T-helper 1 cell treated with Interleukin-12 subunit alpha and Interleukin-12 subunit beta and Interleukin-4 antibody, amounts not matched to agents 30 μg/mL and 1 μg/mL, for 36 hours (primary cell): ENCODE measurements around the gene DDX42.
"Not testable (repeated sequence)": the region's sequence is repeated elsewhere in the genome, so short reads cannot be mapped to it uniquely, and the experiment has no call there.

Experiments
- H3K27ac Mint-ChIP-seq: one replicate; pipeline ENCODE4 v1.8.0; 2021; ENCODE audit warnings: mild to moderate bottlenecking, mixed read lengths
- H3K27me3 Mint-ChIP-seq: one replicate; pipeline ENCODE4 v1.8.0; 2021; ENCODE audit warnings: low read depth, mixed read lengths
- H3K36me3 Mint-ChIP-seq: one replicate; pipeline ENCODE4 v1.8.0; 2021; ENCODE audit warnings: low read depth, mixed read lengths
- H3K4me1 Mint-ChIP-seq: one replicate; pipeline ENCODE4 v1.8.0; 2021; ENCODE audit warnings: low read depth, mixed read lengths
- H3K4me3 Mint-ChIP-seq: one replicate; pipeline ENCODE4 v1.8.0; 2021; ENCODE audit warnings: mild to moderate bottlenecking, moderate library complexity, mixed read lengths
- H3K9me3 Mint-ChIP-seq: one replicate; pipeline ENCODE4 v1.8.0; 2021; ENCODE audit warnings: mixed read lengths

DDX42 gene

DNA sequence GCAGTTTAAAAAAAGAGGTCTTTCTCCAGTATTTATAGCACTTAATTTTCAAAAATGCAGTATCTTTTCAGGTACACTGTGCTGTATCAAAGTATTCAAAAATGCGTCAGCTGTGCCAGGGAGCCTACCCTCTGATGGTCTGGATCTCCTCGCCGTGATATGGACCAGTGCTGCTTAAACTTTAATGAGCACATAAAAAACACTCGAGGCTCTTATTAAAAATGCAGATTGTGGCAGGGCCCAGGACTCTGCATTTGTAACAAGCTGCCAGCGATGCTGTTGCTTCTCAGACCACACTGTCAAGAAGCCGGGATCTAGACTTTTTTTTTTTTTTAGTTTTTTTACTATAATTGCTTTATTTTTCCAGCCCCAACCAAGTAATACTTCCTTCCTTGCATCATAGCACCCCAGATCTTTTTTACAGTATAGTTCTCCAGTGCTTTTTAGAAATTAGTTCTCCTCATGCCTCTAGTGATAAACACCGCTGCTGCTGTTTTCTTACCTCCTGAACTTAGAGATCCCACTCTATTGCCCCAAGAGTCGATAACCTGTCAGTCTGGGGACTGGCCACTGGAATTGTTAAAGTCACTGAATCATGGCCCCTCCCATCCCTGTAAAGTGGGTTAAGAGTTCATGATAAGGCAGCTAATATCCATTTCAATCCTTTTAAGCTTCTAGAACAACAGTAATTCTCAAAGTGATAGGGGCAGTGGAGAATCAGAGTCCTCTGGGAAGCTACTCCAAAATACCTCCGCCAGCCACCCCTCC is 70.1 kb downstream of the DDX42 start:
- Mint-ChIP-seq H3K4me1 (peaks cover 34% of the 10 kb centered on the region), H3K9me3 (peaks cover 7% of the 10 kb centered on the region), H3K36me3 (peaks cover 6% of the 10 kb centered on the region), H3K4me3 (peak overlapping the region; percentile 82), H3K27ac (peak overlapping the region; percentile 91), H3K27me3 (no peaks in the 10 kb centered on the region)

DNA sequence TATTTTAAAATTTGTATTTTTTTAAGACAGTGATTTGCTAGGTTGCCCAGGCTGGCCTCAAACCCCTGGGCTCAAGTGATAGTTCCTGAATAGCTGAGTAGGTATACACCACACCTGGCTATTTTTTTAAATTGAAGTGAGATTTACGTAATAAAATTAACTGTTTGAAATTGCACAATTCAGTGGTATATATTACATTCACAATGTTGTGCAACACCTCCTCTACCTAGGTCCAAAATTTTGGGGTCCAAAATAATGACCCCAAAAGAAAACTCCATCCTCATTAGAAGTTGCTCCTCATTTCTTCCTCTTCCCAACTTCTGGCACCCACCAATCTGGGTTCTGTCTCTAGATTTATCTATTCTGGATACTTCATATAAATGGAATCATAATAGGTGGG is 71.5 kb downstream of the DDX42 start:
- H3K9me3 Mint-ChIP-seq, result peaks cover 7% of the 10 kb centered on the region
- peaks cover 6% of the 10 kb centered on the region for H3K27me3 Mint-ChIP-seq
- H3K4me1 Mint-ChIP-seq, result peaks cover 33% of the 10 kb centered on the region
- H3K36me3 Mint-ChIP-seq, result peaks cover 9% of the 10 kb centered on the region
- H3K27ac Mint-ChIP-seq, result no peak overlapping the region
- no peak overlapping the region for H3K4me3 Mint-ChIP-seq

DNA sequence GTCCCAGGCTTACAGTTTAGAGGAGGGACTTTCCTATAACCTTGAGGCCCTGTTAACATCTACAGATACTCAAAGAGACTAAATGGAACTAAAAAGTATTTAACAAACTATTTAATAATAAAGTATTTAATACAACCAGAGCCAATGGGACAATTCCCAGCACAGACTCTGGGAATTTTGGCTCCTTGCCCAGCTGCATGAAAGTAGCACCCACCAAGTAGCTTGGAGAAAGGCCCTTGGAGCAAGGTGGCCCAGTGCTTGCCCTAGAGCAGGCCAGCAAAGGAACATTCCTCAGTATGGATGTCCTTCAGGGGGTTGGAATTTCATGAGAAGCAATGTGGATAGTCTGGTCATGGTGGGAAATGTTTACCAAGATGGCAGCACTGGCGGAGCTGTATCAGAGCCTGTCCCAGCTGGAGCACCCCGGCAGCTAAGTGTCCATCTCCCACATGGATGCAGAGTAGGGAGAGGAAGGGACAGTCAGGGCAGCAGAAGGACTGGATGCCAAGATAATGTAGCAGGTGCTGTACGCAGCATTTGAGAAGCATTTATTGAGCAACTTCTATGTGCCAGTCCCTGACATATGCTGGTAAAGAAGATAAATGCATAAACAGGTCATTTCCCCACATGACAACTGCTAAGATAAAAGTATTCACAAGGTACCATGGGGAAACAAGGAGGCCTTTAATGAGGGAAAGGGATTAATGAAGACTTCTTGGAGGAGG is 73.7 kb downstream of the DDX42 start:
- H3K27me3 Mint-ChIP-seq, result peaks cover 21% of the 10 kb centered on the region
- H3K4me3 Mint-ChIP-seq, result peak overlapping the region; percentile 50
- H3K4me1 Mint-ChIP-seq, result peaks cover 22% of the 10 kb centered on the region
- H3K27ac Mint-ChIP-seq, result peak overlapping the region; percentile 62
- H3K9me3 Mint-ChIP-seq, result peaks cover 7% of the 10 kb centered on the region
- peaks cover 9% of the 10 kb centered on the region for H3K36me3 Mint-ChIP-seq

- peaks cover 24% of the 10 kb centered on the region for H3K27me3 Mint-ChIP-seq
- H3K36me3 Mint-ChIP-seq, result peaks cover 9% of the 10 kb centered on the region
- peak overlapping the region; percentile 96 for H3K27ac Mint-ChIP-seq
- H3K4me1 Mint-ChIP-seq, result peaks cover 21% of the 10 kb centered on the region
- H3K4me3 Mint-ChIP-seq, result peak overlapping the region; percentile 81
- H3K9me3 Mint-ChIP-seq, result peaks cover 7% of the 10 kb centered on the region
Observed at GRCh38 chr17:63848834-63849689, 75.1 kb downstream of the DDX42 start.

DNA sequence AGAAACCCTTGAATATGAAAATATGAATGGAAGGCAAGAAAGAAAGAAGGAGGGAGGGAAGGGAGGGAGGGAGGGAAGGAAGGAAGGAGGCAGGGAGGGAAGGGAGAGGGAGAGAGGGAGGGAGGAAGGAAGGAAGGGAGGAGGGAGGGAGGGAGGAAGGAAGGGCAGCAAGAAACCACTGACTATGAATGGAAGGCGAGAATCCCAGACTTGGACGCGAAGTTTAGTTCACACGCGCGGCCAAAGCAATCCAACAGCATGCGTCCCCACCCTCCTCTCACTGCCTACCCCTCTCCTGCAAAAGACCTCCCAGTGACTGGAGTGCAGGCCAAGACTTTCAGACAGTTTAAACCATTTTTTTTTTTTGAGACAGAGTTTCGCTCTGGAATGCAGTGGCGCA is 76.4 kb downstream of the DDX42 start:
- Mint-ChIP-seq H3K27ac (no peak overlapping the region), H3K4me1 (peaks cover 19% of the 10 kb centered on the region), H3K27me3 (peaks cover 38% of the 10 kb centered on the region), H3K4me3 (no peak overlapping the region), H3K36me3 (peaks cover 9% of the 10 kb centered on the region), H3K9me3 (peaks cover 7% of the 10 kb centered on the region)

DNA sequence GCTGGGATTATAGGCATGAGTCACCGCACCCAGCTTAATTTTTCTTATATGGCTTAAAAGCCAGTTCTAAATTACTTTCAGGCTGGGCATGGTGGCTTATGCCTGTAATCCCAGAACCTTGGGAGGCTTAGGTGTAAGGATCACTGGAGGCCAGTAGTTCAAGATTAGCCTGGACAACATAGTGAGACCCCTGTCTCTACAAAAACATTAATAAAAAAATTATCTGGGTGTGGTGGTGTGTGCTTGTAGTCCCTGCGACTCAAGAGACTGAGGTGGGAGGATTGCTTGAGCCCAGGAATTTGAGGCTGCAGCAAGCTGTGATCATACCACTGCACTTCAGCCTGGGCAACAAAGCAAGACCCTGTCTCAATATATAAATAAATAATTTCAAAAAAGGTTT is 79.3 kb downstream of the DDX42 start:
- Mint-ChIP-seq H3K36me3 (peaks cover 5% of the 10 kb centered on the region), H3K4me1 (peaks cover 11% of the 10 kb centered on the region), H3K27me3 (peaks cover 45% of the 10 kb centered on the region), H3K4me3 (no peak overlapping the region), H3K27ac (no peak overlapping the region), H3K9me3 (peaks cover under 1% of the 10 kb centered on the region)

DNA sequence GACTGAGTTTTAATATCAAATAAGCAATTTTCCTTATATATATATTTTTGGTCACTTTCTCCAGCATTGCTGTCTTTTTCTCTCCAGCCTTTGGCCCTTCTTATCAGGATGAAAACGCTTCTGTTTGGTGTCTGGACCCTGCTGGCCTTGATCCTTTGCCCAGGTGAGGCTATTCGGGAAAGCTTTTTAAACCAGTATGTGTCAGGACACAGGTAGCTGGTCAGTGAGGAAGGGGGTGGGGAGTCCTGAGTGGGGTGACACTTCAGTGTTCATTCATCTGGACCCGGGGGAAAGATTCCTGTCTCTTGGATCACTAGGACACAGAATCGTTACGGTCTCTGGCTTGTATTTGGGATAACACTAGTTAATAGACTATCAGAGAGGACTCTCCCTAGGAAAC is 80.7 kb downstream of the DDX42 start:
- Mint-ChIP-seq H3K9me3 (no peaks in the 10 kb centered on the region), H3K27ac (no peak overlapping the region), H3K36me3 (no peaks in the 10 kb centered on the region), H3K4me1 (peaks cover 2% of the 10 kb centered on the region), H3K27me3 (peaks cover 50% of the 10 kb centered on the region), H3K4me3 (no peak overlapping the region)

DNA sequence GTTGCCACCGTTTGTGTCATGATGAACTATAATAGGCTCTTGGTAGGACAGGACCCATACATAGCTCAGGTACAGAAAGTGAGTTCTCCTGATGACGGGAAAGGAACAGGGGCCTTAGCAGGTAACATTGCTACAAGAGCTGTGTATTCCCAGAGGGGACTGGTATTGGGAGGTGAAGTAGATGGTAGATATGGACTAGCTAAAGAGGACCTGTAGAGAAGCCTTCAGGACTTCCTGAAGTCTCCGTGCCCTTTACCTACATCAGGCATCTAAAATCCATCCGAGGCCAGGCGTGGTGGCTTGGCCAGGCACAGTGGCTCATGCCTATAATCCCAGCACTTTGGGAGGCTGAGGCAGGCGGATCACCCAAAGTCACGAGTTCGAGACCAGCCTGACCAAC is 81.2 kb downstream of the DDX42 start:
- H3K36me3 Mint-ChIP-seq, result no peaks in the 10 kb centered on the region
- H3K27me3 Mint-ChIP-seq, result peaks cover 52% of the 10 kb centered on the region
- no peaks in the 10 kb centered on the region for H3K4me1 Mint-ChIP-seq
- no peaks in the 10 kb centered on the region for H3K9me3 Mint-ChIP-seq
- H3K4me3 Mint-ChIP-seq, result no peak overlapping the region
- no peak overlapping the region for H3K27ac Mint-ChIP-seq

DNA sequence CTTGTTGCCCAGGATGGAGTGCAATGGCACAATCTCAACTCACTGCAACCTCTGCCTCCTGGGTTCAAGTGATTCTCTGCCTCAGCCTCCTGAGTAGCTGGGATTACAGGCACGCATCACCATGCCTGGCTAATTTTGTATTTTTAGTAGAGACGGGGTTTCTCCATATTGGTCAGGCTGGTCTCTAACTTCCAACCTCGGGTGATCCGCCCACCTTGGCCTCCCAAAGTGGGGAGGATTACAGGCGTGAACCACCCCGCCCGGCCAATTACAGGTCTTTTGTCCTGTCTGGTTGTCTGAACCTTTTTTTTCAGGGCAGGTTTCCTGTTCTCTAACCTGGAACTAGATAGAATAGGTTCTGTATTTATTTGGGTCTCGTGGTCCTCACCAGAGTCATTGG is 82.5 kb downstream of the DDX42 start:
- peaks cover 51% of the 10 kb centered on the region for H3K27me3 Mint-ChIP-seq
- H3K4me1 Mint-ChIP-seq, H3K36me3 Mint-ChIP-seq, H3K27ac Mint-ChIP-seq, H3K4me3 Mint-ChIP-seq, H3K9me3 Mint-ChIP-seq: not testable (repeated sequence)

- Mint-ChIP-seq H3K4me3 (no peak overlapping the region), H3K36me3 (no peaks in the 10 kb centered on the region), H3K4me1 (no peaks in the 10 kb centered on the region), H3K27me3 (peaks cover 45% of the 10 kb centered on the region), H3K27ac (no peak overlapping the region), H3K9me3 (no peaks in the 10 kb centered on the region)
Observed at GRCh38 chr17:63859257-63859656, 85.3 kb downstream of the DDX42 start.

DNA sequence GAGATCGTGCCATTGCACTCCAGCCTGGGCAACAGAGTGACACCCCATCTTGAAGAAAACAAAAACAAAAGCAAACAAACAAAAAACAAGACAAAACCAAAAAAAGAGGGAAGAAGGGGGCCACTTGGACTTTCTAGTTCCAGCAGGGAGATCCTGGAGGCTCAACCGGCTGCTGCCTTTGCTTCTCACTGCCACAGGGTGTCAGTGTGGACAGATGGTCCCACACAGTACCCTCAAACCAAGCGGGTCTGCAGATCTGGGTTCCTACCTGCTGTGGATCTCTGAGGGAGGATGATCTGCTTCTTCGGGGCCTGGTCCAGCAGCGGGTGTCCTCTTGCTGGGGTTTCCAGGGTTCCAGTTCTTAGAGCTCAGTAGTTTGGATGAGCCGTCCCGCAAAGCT is 92.7 kb downstream of the DDX42 start:
- H3K9me3 Mint-ChIP-seq, H3K4me1 Mint-ChIP-seq, H3K4me3 Mint-ChIP-seq, H3K36me3 Mint-ChIP-seq, H3K27ac Mint-ChIP-seq: not testable (repeated sequence)
- H3K27me3 Mint-ChIP-seq, result peaks cover 24% of the 10 kb centered on the region
